BJ (cell line): ENCODE measurements around the gene TCF3. TPM values are rescaled to one million over a fixed set of nuclear protein-coding genes. Genes with fewer than 3 reads are reported as not detected.

Experiments used
- CTCF ChIA-PET: fragments of 350-600 bp; formaldehyde crosslinking; extraction: SDS; loops from one replicate; lab custom pipeline; 2021; ENCODE audit warnings: antibody characterized with exemption, inconsistent platforms; lab: Yijun Ruan, JAX
- POLR2A ChIA-PET: fragments of 300-600 bp; sonication (Branson Sonifier 250); formaldehyde crosslinking; extraction: SDS; loops from one replicate; lab custom pipeline; 2021; ENCODE audit warnings: antibody characterized with exemption; lab: Charles Lee
- DNase-seq: peaks from one replicate; pipeline ENCODE4 v3.0.0-alpha.2; 2011; ENCODE audit warnings: low read depth
- H3K27me3 ChIP-seq: 2 replicates; pipeline ENCODE4 v1.6.0; 2011; ENCODE audit warnings: low read length; ENCODE audit not compliant: control insufficient read depth, insufficient read depth
- H3K36me3 ChIP-seq: 2 replicates; pipeline ENCODE4 v1.5.1; 2011; ENCODE audit warnings: low read length; ENCODE audit not compliant: control insufficient read depth, insufficient read depth
- H3K4me3 ChIP-seq: 2 replicates; pipeline ENCODE4 v1.5.1; 2011; ENCODE audit warnings: low read depth, mild to moderate bottlenecking, control low read depth, low read length
- polyA plus RNA-seq: library from polyadenylated mRNA; depleted of rRNA; stranded (reverse); fragments of >200 nt; gene quantifications from 2 replicates; pipeline ENCODE4 v1.2.3, GENCODE V29; 2011
- TF ChIP-seq, protein P1 (sequence below): IDR thresholded peaks from 2 replicates; pipeline ENCODE4 v1.5.1; 2011; ENCODE audit warnings: low read depth, mild to moderate bottlenecking, control low read depth, inconsistent platforms, low read length, moderate library complexity; ENCODE audit not compliant: insufficient read depth

TCF3 gene
- polyA plus RNA-seq, 1 experiment = 49.8 TPM

DNA sequence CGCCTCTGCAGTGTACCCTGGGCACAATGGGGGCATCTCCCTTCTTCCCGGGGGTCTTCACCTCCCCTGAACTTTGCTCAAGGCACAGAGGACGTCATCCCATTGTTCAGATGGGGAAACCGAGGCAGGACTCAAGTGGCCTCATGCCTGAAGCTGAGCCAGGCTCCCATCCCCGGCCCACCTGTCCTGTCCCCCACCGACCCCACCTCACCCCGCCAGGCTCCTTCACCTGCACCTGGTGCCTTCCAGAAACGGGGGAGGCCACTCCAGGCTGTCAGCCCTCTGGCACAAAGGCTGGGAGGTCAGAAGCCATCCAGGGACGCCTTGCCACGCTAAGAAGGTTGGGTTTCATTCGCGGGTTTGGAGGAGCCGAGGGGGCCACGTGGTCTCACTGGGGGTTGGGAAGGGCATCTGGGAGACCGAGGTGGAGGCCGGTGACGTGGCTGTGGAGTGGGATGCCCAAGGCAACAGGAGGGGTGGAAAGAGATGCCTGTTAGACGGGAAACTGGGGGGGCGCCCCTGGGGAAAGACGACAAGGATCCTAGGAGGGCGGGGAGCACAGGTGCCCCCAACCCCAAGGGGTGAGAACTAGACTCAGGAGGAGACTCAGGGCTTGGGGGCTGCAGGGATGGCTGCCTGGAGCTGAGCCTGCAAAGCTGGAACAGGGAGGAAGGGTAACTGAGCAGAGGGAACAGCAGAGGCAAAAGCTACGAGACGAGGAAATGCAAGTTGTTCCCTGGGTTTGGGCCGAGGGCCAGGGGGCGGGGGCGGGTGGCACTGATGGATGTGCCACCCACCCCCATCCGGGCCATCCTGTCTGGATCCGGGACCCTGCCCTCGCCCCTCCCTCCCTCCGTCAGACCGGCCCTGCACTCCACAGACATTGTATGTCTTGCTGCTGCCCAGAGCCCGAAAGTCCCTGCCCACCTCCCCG lies 6.0 kb upstream of the TCF3 start:
- Histone ChIP-seq H3K36me3 (no peaks in the 10 kb centered on the region), H3K27me3 (no peaks in the 10 kb centered on the region), H3K4me3 (no peak overlapping the region)
- TF ChIP-seq, protein P1, sequence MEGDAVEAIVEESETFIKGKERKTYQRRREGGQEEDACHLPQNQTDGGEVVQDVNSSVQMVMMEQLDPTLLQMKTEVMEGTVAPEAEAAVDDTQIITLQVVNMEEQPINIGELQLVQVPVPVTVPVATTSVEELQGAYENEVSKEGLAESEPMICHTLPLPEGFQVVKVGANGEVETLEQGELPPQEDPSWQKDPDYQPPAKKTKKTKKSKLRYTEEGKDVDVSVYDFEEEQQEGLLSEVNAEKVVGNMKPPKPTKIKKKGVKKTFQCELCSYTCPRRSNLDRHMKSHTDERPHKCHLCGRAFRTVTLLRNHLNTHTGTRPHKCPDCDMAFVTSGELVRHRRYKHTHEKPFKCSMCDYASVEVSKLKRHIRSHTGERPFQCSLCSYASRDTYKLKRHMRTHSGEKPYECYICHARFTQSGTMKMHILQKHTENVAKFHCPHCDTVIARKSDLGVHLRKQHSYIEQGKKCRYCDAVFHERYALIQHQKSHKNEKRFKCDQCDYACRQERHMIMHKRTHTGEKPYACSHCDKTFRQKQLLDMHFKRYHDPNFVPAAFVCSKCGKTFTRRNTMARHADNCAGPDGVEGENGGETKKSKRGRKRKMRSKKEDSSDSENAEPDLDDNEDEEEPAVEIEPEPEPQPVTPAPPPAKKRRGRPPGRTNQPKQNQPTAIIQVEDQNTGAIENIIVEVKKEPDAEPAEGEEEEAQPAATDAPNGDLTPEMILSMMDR = no peak
- no peak for DNase-seq
- POLR2A ChIA-PET = no interaction called here
- CTCF ChIA-PET = interaction anchor here (1.7 to 2.7 kb wide), 2 partner anchors 12 to 14 kb away, joined by 6 to 8 read pairs; no protein-coding TSS in a partner anchor

DNA sequence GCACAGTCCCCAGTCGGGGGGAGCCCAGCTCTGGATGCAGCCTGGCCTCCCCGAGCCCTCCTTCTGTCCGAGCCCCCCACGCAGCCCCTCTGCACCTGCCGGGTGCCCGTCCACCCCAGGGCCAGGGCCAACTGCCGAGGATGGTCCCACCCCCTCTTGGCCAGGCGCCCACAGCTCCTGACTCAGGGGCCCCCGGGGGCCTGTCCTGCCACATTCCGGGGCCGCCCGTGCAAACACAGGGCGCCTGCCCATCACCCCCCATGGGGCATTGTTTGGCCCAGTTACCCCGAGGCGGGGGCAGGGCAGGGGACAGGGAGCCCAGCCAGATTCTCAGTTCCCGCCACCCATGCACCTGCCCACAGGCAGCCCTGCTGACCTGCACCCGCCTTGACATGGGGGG lies 5.3 kb upstream of the TCF3 start:
- POLR2A ChIA-PET = no interaction called here
- DNase-seq = no peak
- H3K4me3 ChIP-seq = no peak overlapping the region
- H3K36me3 ChIP-seq = no peaks in the 10 kb centered on the region
- H3K27me3 ChIP-seq = no peaks in the 10 kb centered on the region
- TF ChIP-seq, protein P1 = no peak
- CTCF ChIA-PET = interaction anchor here (1.2 kb wide), 1 partner anchor 14 kb away, joined by 3 read pairs; no protein-coding TSS in a partner anchor

DNA sequence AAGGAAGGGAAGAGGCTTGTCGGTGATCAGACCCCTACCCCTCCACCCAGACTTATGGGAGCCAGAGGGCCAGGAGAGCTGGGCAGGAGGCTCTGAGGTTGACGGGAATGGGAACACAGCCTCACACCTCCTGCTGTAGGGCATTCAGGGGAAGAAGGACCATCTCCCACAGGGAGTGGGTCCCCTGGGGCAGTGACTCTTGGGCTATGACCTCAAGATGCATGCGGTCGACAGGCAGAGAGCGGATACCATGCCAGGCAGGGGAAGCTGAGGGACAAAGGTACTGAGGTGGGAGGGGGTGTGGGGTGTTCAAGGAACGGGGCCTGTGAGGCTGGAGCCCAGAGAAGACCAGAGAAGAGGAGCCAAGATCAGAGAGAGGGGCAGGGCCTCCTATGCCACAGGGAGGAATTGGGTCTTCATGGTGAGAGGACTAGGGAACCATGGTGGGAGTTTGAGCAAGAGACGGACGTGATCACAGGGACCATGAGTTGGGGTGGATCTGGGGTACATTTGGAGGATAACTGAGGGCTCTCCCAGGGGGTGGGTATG lies 4.6 kb upstream of the TCF3 start:
- TF ChIP-seq, protein P1 = no peak
- H3K4me3 ChIP-seq = no peak overlapping the region
- no peaks in the 10 kb centered on the region for H3K36me3 ChIP-seq
- no peaks in the 10 kb centered on the region for H3K27me3 ChIP-seq
- ChIA-PET POLR2A (no interaction called here), CTCF (interaction anchor here (1.2 kb wide), 1 partner anchor 15 kb away, joined by 3 read pairs; no protein-coding TSS in a partner anchor)
- no peak for DNase-seq

DNA sequence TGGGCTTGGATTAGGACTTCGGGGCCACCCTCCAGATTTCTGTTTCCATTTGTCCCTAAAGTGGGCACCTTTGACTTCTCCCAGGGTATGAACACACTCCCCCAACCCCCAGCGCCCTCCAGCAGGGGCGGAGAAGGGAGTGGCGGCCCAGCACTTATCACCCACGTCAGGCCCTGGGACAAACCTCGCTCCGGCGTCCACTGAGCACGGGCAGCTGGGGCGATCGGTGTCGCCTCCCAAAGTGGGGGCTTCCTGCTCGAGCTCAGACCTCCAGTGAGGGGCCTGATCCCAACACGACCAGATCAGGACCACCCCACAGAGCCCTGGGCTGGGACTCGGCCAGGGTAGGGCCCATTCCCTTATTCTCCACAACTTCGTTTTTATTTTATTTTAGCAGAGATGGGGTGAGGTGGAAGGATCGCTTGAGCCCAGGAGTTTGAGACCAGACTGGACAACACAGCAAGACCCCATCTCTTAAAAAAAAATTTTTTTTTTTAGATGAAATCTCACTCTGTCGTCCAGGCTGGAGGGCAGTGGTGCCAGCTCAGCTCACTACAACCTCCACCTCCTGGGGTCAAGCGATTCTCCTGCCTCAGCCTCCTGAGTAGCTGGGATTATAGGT lies 3.7 kb upstream of the TCF3 start:
- ChIA-PET POLR2A (no interaction called here), CTCF (interaction anchor here (1.2 to 4.2 kb wide), 2 partner anchors 16 kb away, joined by 3 to 15 read pairs; no protein-coding TSS in a partner anchor)

More for the DNA sequence above, 3.7 kb upstream of the TCF3 start:
- DNase-seq = no peak
- TF ChIP-seq, protein P1 = no peak
- Histone ChIP-seq H3K27me3 (no peaks in the 10 kb centered on the region), H3K36me3 (no peaks in the 10 kb centered on the region), H3K4me3 (no peak overlapping the region)
